ENCODE measurements around the gene ZNF620. TPM values are rescaled to one million over a fixed set of nuclear protein-coding genes. Genes with fewer than 3 reads are reported as not detected.

Gene ZNF620
- polyA plus RNA-seq, 3 donors = 0.27 to 0.67 (median 0.37) TPM

DNA sequence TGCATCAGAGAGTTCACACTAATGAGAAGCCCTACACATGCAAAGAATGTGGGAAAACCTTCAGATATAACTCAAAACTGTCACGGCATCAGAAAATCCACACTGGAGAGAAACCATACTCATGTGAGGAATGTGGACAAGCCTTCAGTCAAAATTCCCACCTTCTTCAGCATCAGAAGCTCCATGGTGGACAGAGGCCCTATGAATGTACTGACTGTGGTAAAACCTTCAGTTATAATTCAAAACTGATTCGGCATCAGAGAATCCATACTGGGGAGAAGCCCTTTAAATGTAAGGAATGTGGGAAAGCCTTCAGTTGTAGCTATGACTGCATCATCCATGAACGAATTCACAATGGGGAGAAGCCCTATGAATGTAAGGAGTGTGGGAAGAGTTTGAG is 18.7 kb upstream of the ZNF620 start:
- Mint-ChIP-seq H3K36me3 (peaks cover 45 to 69% of the 10 kb centered on the region in 2 donors), H3K27ac (no peak overlapping the region), H3K27me3 (ENCODE audit: low read depth in 3 of 3) (peaks cover 0 to 3% (median 0%) of the 10 kb centered on the region in 3 donors), H3K9me3 (peaks cover 18 to 33% (median 23%) of the 10 kb centered on the region in 7 donors), H3K4me1 (no peaks in the 10 kb centered on the region), H3K4me3 (no peak overlapping the region)
- Histone ChIP-seq H3K9ac (ENCODE audit: insufficient read depth, low read length, poor library complexity, severe bottlenecking) (no peak overlapping the region), H3K9me3 (replicated peaks in 1 of 2; ENCODE audit: control insufficient read depth in 1 of 2, insufficient read depth in 1 of 2, low read length in 2 of 2) (peaks cover 22 to 30% of the 10 kb centered on the region in 2 donors), H3K27ac (ENCODE audit: low read depth in 1 of 2, low read length in 2 of 2) (no peak overlapping the region), H3K4me1 (ENCODE audit: control insufficient read depth in 1 of 2, insufficient read depth in 2 of 2, low read length in 2 of 2) (no peaks in the 10 kb centered on the region), H3K36me3 (replicated peaks in 1 of 2; ENCODE audit: control insufficient read depth in 1 of 2, insufficient read depth in 2 of 2, low read length in 2 of 2) (peaks cover 53 to 62% of the 10 kb centered on the region in 2 donors), H3K79me2 (ENCODE audit: insufficient read depth, low read length) (no peaks in the 10 kb centered on the region), H2AFZ (ENCODE audit: insufficient read depth, low read depth, low read length, poor library complexity, severe bottlenecking) (no peak overlapping the region), H4K20me1 (ENCODE audit: insufficient read depth, low read length) (no peaks in the 10 kb centered on the region), H3K27me3 (ENCODE audit: control insufficient read depth in 2 of 2, insufficient read depth in 2 of 2, low read length in 2 of 2) (no peaks in the 10 kb centered on the region), H3K4me2 (replicated peaks; ENCODE audit: extremely low read depth, low read length, poor library complexity, severe bottlenecking) (no peak overlapping the region), H3K4me3 (replicated peaks in 1 of 3; ENCODE audit: low read depth in 2 of 3, low read length in 3 of 3) (no peak overlapping the region)
- TF ChIP-seq, protein P1, sequence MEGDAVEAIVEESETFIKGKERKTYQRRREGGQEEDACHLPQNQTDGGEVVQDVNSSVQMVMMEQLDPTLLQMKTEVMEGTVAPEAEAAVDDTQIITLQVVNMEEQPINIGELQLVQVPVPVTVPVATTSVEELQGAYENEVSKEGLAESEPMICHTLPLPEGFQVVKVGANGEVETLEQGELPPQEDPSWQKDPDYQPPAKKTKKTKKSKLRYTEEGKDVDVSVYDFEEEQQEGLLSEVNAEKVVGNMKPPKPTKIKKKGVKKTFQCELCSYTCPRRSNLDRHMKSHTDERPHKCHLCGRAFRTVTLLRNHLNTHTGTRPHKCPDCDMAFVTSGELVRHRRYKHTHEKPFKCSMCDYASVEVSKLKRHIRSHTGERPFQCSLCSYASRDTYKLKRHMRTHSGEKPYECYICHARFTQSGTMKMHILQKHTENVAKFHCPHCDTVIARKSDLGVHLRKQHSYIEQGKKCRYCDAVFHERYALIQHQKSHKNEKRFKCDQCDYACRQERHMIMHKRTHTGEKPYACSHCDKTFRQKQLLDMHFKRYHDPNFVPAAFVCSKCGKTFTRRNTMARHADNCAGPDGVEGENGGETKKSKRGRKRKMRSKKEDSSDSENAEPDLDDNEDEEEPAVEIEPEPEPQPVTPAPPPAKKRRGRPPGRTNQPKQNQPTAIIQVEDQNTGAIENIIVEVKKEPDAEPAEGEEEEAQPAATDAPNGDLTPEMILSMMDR (IDR thresholded peaks at IDR 0.05) = no peak
- 100% methylated on average over 1 of the region's 3 CpGs for WGBS (ENCODE audit: insufficient coverage)
- DNase-seq = no peak
- intact Hi-C loops (cut with micrococcal nuclease) = no loop called here

DNA sequence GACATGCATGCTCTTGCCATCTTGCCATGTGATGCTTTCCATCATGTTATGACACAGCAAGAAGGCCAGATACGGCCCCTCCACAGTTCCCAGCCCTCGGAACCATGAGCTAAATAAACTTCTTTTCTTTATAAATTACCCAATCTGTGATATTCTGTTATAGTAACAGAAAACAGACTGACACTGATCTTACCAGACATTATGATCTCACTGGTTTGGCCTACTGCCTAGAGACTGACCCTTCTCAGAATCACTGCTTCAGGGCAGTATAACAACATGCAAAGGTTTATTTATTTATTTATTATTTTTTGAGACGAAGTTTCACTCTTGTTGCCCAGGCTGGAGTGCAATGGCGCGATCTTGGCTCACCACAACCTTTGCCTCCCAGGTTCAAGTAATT is 14.9 kb upstream of the ZNF620 start:
- H2AFZ ChIP-seq (ENCODE audit: insufficient read depth, low read depth, low read length, poor library complexity, severe bottlenecking) = no peak overlapping the region
- peaks cover 18 to 24% (median 22%) of the 10 kb centered on the region in 7 donors for H3K9me3 Mint-ChIP-seq
- intact Hi-C loops (cut with micrococcal nuclease) = no loop called here
- H4K20me1 ChIP-seq (ENCODE audit: insufficient read depth, low read length) = no peaks in the 10 kb centered on the region
- H3K4me3 ChIP-seq (replicated peaks in 1 of 3; ENCODE audit: low read depth in 2 of 3, low read length in 3 of 3) = no peak overlapping the region
- H3K27ac Mint-ChIP-seq = no peak overlapping the region
- H3K36me3 Mint-ChIP-seq = peaks cover 29 to 32% of the 10 kb centered on the region in 2 donors
- no peak for DNase-seq
- peaks cover 21 to 25% of the 10 kb centered on the region in 2 donors for H3K36me3 ChIP-seq (replicated peaks in 1 of 2; ENCODE audit: control insufficient read depth in 1 of 2, insufficient read depth in 2 of 2, low read length in 2 of 2)
- TF ChIP-seq, protein P1 (IDR thresholded peaks at IDR 0.05) = no peak
- H3K9ac ChIP-seq (ENCODE audit: insufficient read depth, low read length, poor library complexity, severe bottlenecking) = no peak overlapping the region
- H3K27me3 Mint-ChIP-seq (ENCODE audit: low read depth in 3 of 3) = peaks cover 0 to 3% (median 0%) of the 10 kb centered on the region in 3 donors
- no CpG with 5 or more reads among the region's 5 CpGs for WGBS (ENCODE audit: insufficient coverage)
- no peaks in the 10 kb centered on the region for H3K4me1 ChIP-seq (ENCODE audit: control insufficient read depth in 1 of 2, insufficient read depth in 2 of 2, low read length in 2 of 2)
- peaks cover 22 to 24% of the 10 kb centered on the region in 2 donors for H3K9me3 ChIP-seq (replicated peaks in 1 of 2; ENCODE audit: control insufficient read depth in 1 of 2, insufficient read depth in 1 of 2, low read length in 2 of 2)
- H3K4me1 Mint-ChIP-seq = no peaks in the 10 kb centered on the region
- no peak overlapping the region for H3K4me2 ChIP-seq (replicated peaks; ENCODE audit: extremely low read depth, low read length, poor library complexity, severe bottlenecking)
- H3K4me3 Mint-ChIP-seq = no peak overlapping the region
- no peaks in the 10 kb centered on the region for H3K27me3 ChIP-seq (ENCODE audit: control insufficient read depth in 2 of 2, insufficient read depth in 2 of 2, low read length in 2 of 2)
- H3K27ac ChIP-seq (ENCODE audit: low read depth in 1 of 2, low read length in 2 of 2) = no peak overlapping the region
- no peaks in the 10 kb centered on the region for H3K79me2 ChIP-seq (ENCODE audit: insufficient read depth, low read length)

Measured in CD14-positive monocyte (primary cell).